IPS DF 6.9 (cell line): ENCODE data around the gene CRB2.
"Not testable (repeated sequence)": the region's sequence is repeated elsewhere in the genome, so short reads cannot be mapped to it uniquely, and the experiment has no call there.

Experiments
- DNase-seq: peaks from one replicate; pipeline ENCODE4 v3.0.0-alpha.2; 2013; ENCODE audit warnings: low read depth, low spot score
- H3K27ac ChIP-seq: one replicate; pipeline ENCODE4 v1.5.1; 2013; ENCODE audit warnings: low read length, control low read depth
- H3K27me3 ChIP-seq: 2 replicates; pipeline ENCODE4 v1.6.1; 2013; ENCODE audit warnings: mild to moderate bottlenecking, low read length; ENCODE audit not compliant: control insufficient read depth, insufficient read depth
- H3K36me3 ChIP-seq: 2 replicates; pipeline ENCODE4 v1.6.1; 2013; ENCODE audit warnings: low read length; ENCODE audit not compliant: control insufficient read depth, insufficient read depth
- H3K4me1 ChIP-seq: 2 replicates; pipeline ENCODE4 v1.6.1; 2013; ENCODE audit warnings: low read length; ENCODE audit not compliant: control insufficient read depth, insufficient read depth
- H3K4me3 ChIP-seq: 2 replicates; pipeline ENCODE4 v1.5.1; 2013; ENCODE audit warnings: mild to moderate bottlenecking, low read length
- H3K9me3 ChIP-seq: 2 replicates; pipeline ENCODE4 v1.6.1; 2013; ENCODE audit warnings: low read length, inconsistent platforms; ENCODE audit not compliant: control insufficient read depth, insufficient read depth
- WGBS: extraction: QIAGEN DNeasy Blood & Tissue Kit; methylation state at CpG from one replicate; pipeline ENCODE4 v1.1.7; 2013; ENCODE audit warnings: mixed read lengths, missing lambda C conversion rate; ENCODE audit not compliant: insufficient read length, insufficient coverage; 5-methylcytosine and 5-hydroxymethylcytosine counted together

CRB2 gene

DNA sequence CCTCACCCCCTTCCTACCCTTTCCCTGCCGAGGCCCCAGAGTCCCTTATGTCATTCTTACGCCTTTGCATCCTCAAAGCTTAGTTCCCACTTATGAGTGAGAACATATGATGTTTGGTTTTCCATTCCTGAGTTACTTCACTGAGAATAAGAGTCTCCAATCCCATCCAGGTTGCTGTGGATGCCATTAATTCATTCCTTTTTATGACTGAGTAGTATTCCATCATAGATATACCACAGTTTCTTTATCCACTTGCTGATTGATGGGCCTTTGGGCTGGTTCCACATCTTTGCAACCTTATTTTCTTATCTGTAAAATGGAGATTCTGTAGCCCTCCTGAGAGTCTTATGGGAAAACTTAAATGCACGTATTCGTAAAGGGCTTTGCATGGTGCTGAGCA is 36.8 kb downstream of the CRB2 start:
- H3K36me3 ChIP-seq: no peaks in the 10 kb centered on the region
- H3K4me3 ChIP-seq: no peak overlapping the region
- no peak overlapping the region for H3K27ac ChIP-seq
- no CpG with 5 or more reads among the region's 4 CpGs for WGBS
- H3K27me3 ChIP-seq: no peaks in the 10 kb centered on the region
- no peak for DNase-seq
- no peaks in the 10 kb centered on the region for H3K9me3 ChIP-seq
- H3K4me1 ChIP-seq: peaks cover 2% of the 10 kb centered on the region; the same call in 1 of the 2 replicates

DNA sequence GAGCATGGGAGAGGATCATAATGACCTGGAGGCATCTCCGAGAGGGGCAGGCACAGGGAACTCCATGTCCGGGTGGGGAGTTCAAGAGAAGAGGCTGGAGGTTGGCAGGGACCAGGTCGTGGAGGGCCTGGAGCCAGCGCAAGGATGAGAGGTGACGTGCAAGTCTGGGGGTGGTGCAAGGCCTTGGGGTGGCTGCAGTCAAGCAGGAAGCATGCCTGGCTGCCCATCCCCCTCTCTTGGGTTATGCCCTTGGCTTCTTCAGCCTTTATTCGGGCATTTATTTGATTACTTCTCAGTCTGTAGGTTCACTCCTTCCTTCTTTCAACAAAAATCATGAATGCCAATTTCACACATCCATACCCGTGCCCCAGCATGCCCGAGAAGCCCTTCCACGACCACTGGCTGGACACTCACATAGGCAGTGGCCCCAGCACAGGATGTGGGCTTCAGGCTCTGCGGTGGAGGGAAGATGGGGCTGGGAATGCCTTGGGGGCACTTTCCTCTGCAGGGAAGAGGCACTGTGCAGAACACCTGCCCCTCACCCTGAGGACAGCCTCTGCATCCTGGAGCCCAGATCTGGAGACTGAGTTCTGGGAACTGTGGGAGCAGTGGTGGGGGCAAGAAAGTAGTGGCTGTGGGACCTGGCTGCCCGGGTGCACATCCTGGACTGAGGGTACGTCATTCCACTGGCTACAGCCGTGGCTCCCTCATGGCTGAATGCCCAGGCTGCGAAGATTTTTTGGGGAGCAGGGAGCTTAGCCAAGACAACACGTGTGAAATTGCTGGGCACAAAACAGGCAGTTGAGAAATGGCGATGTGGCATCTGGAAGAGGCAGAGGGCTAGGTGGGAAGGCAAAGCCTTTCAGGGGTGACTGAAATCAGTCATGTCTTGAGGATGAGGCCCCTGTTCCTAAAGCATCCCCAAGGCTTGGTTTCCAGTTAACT is 38.6 kb downstream of the CRB2 start:
- Histone ChIP-seq H3K27me3 (no peaks in the 10 kb centered on the region), H3K4me3 (no peak overlapping the region), H3K9me3 (no peaks in the 10 kb centered on the region), H3K27ac (no peak overlapping the region), H3K4me1 (peaks cover 2% of the 10 kb centered on the region; the same call in 1 of the 2 replicates), H3K36me3 (no peaks in the 10 kb centered on the region)
- DNase-seq: no peak
- WGBS: no CpG with 5 or more reads among the region's 16 CpGs

DNA sequence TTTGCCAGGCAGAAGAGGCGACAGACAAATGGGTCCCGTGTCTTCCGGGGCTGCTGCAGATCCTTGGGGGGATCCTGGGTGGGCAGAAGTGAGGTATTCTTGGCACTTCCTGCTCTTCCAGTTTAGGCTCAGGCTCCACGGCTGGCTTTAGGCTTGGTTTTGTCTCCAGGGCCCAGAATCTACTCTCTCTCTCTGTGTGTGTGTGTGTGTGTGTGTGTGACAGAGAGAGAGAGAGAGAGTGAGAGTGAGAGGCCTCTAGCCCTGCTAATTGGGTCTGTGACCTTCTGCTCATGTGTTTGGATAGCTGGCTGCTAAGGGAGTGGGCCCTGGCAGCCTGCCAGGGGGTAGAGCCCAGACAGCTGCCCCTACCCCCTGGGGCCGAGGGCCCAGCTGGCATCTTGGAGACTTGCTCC is 39.3 kb downstream of the CRB2 start:
- H3K27ac ChIP-seq: no peak overlapping the region
- no CpG with 5 or more reads among the region's 5 CpGs for WGBS
- H3K4me3 ChIP-seq: no peak overlapping the region
- DNase-seq: no peak
- H3K36me3 ChIP-seq: no peaks in the 10 kb centered on the region
- H3K9me3 ChIP-seq: no peaks in the 10 kb centered on the region
- no peaks in the 10 kb centered on the region for H3K27me3 ChIP-seq
- no peaks in the 10 kb centered on the region for H3K4me1 ChIP-seq

DNA sequence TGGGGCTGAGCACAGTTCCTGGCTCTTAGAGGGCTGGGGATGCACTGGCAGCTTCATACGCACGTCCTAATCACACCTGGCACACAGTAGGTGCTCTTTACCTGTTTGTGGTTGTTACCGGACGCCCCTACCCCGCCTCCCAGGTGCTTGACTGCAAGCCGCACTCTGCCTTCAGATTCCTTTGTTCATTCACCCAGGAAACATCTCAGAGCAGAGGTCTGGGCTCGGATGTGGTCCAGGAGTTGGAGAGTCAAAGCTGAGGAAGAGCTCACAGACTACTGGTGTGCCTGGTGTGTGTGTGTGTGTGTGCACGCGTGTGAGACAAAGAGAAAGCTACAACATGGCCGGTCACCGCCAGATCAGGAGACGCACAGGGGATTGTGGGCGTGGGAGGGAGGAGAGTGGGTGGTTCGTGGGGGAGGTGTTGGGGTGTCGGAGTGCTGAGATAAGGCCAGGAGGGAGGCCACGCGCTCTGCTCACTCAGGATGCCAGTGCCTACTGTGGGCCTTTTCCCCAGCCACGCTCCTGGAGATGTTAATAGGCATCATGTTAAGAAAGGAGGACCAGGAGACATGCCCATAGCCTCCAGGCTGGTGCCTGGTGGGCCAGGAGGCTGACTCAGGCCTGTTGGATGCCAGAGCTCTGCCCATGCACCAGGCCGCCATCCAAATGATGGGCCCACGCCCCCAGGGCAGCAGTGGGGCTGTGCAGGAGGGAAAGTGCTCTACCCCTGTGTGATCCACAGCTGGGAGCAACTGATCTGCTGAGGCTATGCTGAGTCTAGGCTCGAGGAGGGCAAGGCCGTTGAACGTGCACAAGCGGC is 39.9 kb downstream of the CRB2 start:
- H3K27me3 ChIP-seq: no peaks in the 10 kb centered on the region
- H3K36me3 ChIP-seq: no peaks in the 10 kb centered on the region
- no peaks in the 10 kb centered on the region for H3K9me3 ChIP-seq
- DNase-seq: no peak
- H3K27ac ChIP-seq: no peak overlapping the region
- no peak overlapping the region for H3K4me3 ChIP-seq
- H3K4me1 ChIP-seq: no peaks in the 10 kb centered on the region
- no CpG with 5 or more reads among the region's 24 CpGs for WGBS

DNA sequence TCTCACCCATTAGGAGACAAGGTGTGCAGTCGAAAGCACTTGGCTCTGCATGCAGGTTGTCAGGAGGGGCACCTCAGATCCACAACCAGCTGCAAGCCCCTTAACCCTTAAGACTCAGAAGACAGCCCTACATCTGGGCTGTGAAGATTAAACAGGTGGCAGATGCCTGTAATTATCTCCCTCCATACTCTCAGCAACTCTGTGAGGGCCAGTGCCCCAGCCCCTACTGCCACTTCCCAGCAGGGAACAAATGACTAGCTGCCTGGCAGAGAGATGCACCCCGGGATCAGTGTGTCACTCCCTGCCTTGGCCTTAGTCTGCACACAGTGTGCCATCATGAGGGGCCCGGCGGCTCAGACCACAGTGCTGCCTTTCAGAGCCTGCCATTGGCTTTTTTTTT is 42.0 kb downstream of the CRB2 start:
- Histone ChIP-seq H3K9me3 (no peaks in the 10 kb centered on the region), H3K27ac (no peak overlapping the region), H3K4me1 (no peaks in the 10 kb centered on the region), H3K27me3 (no peaks in the 10 kb centered on the region), H3K36me3 (no peaks in the 10 kb centered on the region), H3K4me3 (no peak overlapping the region)
- DNase-seq: no peak
- no CpG with 5 or more reads among the region's 4 CpGs for WGBS

DNA sequence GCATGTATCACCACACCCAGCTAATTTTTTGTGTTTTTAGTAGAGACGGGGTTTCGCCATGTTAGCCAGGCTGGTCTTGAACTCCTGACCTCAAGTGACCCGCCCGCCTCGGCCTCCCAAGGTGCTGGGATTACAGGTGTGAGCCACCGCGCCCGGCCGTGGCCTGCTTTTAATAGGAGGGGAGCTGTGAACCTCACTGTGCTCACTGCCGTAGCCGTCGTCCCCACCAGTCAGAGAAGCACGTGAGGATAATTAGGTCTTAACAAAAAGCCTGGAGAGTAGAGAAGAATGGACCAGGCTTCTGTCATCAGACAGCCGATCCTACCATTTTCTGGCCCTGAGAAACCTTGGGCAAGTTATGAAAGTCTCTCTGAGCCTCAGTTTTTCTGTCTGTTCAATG is 42.9 kb downstream of the CRB2 start:
- H3K27ac ChIP-seq, H3K9me3 ChIP-seq, H3K4me3 ChIP-seq, H3K27me3 ChIP-seq, DNase-seq, H3K4me1 ChIP-seq, H3K36me3 ChIP-seq: not testable (repeated sequence)
- WGBS: no CpG with 5 or more reads among the region's 14 CpGs

DNA sequence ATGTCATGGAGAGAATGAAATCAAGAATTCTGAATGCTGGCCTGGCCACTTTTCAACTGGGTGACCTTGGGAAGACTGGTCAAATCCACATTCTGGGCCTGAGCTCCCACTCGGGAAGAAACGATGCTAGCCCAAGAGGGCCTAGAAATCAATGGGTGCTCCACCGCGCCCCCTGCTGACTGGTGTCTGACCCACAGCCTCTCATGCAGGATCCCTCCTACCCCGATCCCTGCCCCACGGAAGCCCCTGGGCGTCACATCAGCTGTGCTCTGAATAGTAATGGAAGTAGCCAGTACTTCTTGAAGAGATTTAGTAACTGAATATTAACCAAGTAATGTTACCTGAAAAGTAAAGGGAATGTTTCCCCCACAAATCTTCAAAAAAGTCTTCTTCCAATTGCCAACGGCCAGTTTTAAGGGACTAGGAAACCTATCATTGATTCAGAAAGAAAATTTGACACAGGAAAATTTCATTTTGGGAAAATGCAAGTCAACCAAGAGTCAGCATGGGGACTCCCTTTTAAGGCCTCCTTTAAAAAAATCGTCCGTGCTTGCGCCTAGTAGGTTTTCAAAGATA is 43.9 kb downstream of the CRB2 start:
- no peaks in the 10 kb centered on the region for H3K36me3 ChIP-seq
- H3K27me3 ChIP-seq: no peaks in the 10 kb centered on the region
- WGBS: no CpG with 5 or more reads among the region's 11 CpGs
- DNase-seq: no peak
- no peak overlapping the region for H3K4me3 ChIP-seq
- H3K4me1 ChIP-seq: no peaks in the 10 kb centered on the region
- H3K27ac ChIP-seq: no peak overlapping the region
- no peaks in the 10 kb centered on the region for H3K9me3 ChIP-seq

DNA sequence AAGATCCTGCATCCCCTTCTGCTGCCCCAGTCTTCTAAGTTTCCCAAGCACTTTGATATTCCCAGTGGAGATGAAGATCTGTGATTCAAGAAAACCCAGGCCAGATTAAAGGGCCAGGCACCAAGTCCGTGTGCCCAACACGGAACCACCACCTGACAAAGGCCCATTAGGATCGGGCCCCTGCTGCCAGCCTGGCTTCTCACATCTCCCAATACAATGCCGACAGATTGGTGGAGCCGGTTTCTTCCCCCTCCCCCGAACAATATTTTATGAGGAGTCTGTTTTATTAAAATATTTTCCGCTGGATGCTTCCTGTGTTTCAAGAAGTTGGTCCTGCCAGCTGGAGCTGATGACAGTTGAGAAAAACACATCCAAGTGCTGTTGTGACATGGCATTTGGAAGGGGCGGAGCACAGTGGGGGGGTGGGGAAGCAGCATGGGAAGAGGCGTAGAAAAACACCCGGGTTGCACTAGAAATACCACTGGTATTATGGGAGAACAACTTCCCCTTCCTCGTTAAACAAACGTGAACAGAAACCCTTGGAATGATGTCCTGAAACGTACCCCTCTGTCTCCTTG is 45.0 kb downstream of the CRB2 start:
- H3K4me3 ChIP-seq: no peak overlapping the region
- no peaks in the 10 kb centered on the region for H3K4me1 ChIP-seq
- WGBS: no CpG with 5 or more reads among the region's 13 CpGs
- H3K27ac ChIP-seq: no peak overlapping the region
- H3K36me3 ChIP-seq: no peaks in the 10 kb centered on the region
- no peaks in the 10 kb centered on the region for H3K9me3 ChIP-seq
- H3K27me3 ChIP-seq: no peaks in the 10 kb centered on the region
- no peak for DNase-seq

DNA sequence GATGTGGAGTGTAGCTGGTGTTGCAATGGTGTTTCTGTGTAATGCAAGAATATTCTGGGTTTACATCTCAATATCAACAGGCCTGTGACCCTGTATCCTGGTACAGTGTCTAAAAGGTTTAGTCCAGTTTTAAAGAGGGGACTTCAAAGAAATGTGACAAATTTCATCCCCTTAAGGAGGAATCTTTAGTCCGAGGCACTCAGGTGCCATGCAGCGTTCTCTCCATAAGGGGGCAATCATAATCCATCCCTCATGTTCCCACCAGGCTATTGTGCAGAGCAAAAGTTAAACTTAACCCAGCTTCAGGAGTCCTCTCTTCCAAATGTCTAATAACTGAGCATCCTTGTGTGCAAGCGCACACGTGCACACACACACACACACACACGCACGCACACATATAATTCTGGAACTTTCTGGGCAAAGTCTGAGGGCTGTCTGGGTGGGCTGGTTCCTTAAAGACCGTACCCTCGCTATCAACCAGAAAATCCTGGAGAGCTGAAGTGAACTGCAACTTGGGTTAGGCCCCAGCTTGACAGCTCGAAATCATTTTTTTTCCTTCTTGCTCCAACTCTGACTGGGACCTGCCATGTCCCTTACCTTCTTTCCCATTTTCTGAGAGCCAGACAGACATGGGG is 46.0 kb downstream of the CRB2 start:
- WGBS: no CpG with 5 or more reads among the region's 9 CpGs
- no peak overlapping the region for H3K27ac ChIP-seq
- H3K4me3 ChIP-seq: no peak overlapping the region
- DNase-seq: no peak
- H3K4me1 ChIP-seq: peaks cover 2% of the 10 kb centered on the region; the same call in 1 of the 2 replicates
- no peaks in the 10 kb centered on the region for H3K27me3 ChIP-seq
- no peaks in the 10 kb centered on the region for H3K36me3 ChIP-seq
- H3K9me3 ChIP-seq: no peaks in the 10 kb centered on the region
